Ishikawa (cell line): ENCODE results near the gene MED12L.

ENCODE experiments used
- CEBPB ChIP-seq: IDR thresholded peaks from 2 replicates; pipeline ENCODE4 v1.6.1; 2012
- CREB1 ChIP-seq: IDR thresholded peaks from 2 replicates; pipeline ENCODE4 v1.6.1; 2012; ENCODE audit warnings: low read depth
- EGR1 ChIP-seq: IDR thresholded peaks from 2 replicates; pipeline ENCODE4 v1.6.1; 2012
- EP300 ChIP-seq: IDR thresholded peaks from 2 replicates; pipeline ENCODE4 v1.6.1; 2012; ENCODE audit warnings: borderline replicate concordance
- FOXM1 ChIP-seq: IDR thresholded peaks from 2 replicates; pipeline ENCODE4 v1.6.1; 2012; ENCODE audit warnings: low read depth, borderline replicate concordance
- NFIC ChIP-seq: IDR thresholded peaks from 2 replicates; pipeline ENCODE4 v1.6.1; 2012
- RAD21 ChIP-seq: IDR thresholded peaks from 2 replicates; pipeline ENCODE4 v1.6.1; 2012; ENCODE audit warnings: low read depth
- TAF1 ChIP-seq: IDR thresholded peaks from 2 replicates; pipeline ENCODE4 v1.6.1; 2012; ENCODE audit warnings: low read depth, mild to moderate bottlenecking
- TCF12 ChIP-seq: IDR thresholded peaks from 2 replicates; pipeline ENCODE4 v1.6.1; 2012; ENCODE audit warnings: low read depth
- TEAD4 ChIP-seq: IDR thresholded peaks from 2 replicates; pipeline ENCODE4 v1.6.1; 2012
- YY1 ChIP-seq: IDR thresholded peaks from 2 replicates; pipeline ENCODE4 v1.6.1; 2012; ENCODE audit warnings: low read depth
- ZBTB7A ChIP-seq: IDR thresholded peaks from 2 replicates; pipeline ENCODE4 v1.6.1; 2012; ENCODE audit warnings: low read depth
- TF ChIP-seq, protein P1 (sequence below): IDR thresholded peaks from 2 replicates; pipeline ENCODE4 v1.6.1; 2012; ENCODE audit warnings: low read depth, mild to moderate bottlenecking
- TF ChIP-seq, protein P2 (sequence below): IDR thresholded peaks from 2 replicates; pipeline ENCODE4 v1.6.1; 2012
- TF ChIP-seq, protein P3 (sequence below): IDR thresholded peaks from 2 replicates; pipeline ENCODE4 v1.6.1; 2012

Gene MED12L

DNA sequence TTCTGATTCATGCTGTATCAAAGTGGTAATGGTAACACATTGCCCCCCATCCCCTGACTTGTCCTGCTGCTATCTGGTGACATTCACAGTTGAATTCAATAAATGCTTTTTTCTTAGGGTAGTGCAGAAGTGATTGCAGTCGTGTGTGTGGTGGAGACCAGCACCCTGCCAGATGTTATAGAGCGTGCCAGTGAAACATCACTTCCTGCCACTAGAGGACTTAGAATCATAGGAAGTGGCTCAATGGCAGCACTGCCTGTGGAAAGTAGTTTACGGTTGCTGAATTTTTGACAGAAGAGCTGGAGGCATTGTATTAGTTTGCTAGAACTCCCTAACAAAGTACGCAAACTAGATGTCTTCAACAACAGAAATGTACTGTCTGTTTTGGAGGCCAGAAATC, 336.5 kb downstream of the MED12L start:
- TF ChIP-seq, protein P1, sequence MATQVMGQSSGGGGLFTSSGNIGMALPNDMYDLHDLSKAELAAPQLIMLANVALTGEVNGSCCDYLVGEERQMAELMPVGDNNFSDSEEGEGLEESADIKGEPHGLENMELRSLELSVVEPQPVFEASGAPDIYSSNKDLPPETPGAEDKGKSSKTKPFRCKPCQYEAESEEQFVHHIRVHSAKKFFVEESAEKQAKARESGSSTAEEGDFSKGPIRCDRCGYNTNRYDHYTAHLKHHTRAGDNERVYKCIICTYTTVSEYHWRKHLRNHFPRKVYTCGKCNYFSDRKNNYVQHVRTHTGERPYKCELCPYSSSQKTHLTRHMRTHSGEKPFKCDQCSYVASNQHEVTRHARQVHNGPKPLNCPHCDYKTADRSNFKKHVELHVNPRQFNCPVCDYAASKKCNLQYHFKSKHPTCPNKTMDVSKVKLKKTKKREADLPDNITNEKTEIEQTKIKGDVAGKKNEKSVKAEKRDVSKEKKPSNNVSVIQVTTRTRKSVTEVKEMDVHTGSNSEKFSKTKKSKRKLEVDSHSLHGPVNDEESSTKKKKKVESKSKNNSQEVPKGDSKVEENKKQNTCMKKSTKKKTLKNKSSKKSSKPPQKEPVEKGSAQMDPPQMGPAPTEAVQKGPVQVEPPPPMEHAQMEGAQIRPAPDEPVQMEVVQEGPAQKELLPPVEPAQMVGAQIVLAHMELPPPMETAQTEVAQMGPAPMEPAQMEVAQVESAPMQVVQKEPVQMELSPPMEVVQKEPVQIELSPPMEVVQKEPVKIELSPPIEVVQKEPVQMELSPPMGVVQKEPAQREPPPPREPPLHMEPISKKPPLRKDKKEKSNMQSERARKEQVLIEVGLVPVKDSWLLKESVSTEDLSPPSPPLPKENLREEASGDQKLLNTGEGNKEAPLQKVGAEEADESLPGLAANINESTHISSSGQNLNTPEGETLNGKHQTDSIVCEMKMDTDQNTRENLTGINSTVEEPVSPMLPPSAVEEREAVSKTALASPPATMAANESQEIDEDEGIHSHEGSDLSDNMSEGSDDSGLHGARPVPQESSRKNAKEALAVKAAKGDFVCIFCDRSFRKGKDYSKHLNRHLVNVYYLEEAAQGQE, result no peak
- TF ChIP-seq CREB1 (no peak), EGR1 (no peak), CEBPB (no peak), RAD21 (no peak), NFIC (no peak), TAF1 (no peak), YY1 (no peak)

DNA sequence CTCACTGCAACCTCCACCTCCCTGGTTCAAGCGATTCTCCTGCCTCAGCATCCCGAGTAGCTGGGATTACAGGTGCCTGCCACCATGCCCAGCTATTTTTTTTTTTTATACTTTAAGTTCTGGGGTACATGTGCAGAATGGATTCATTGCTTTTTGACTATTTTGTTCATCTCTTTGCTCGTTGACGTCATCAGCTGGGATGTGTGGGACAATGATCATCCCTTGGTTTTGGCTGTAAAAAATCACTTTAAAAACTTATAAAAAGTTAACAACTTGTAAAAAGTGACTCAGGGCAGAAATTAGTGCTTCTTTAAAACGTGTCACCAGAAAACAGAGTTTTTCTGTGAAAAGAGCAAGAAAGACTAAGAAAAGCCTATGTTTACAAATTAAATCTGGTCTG, 337.6 kb downstream of the MED12L start:
- no peak for TF ChIP-seq CEBPB

DNA sequence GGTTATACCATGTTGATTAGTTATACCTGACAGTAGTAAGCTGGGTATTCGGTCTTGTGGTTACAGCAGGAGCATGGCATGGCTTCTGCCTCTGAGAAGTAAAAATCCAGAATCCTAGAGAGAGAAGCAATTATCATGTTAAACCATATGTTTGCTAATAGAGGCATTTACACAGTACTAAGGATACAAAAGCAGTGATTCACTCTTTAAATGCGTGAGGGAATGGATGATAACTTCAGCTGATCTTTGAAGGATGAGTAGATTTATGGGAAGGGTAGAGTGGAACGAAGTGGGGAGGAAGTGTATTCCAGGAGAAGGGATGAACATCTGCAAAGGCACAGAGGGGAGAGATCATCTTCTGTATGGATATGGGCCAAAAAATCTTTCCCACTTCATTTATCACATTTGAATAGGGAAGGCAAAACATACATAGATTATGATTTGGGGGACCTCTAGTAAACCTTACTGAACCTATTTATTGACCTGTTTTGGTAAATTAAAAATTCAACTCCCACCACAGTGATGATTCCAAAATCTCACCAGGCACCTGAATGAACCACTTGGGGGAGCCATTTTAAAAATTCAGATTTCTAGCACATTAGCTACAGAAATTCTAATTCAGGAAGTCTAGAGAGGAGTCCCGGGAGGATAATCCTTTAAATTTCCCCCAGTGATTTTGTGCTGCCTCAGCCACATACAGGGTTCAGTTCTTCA, 340.3 kb downstream of the MED12L start:
- TF ChIP-seq FOXM1 (no peak), EP300 (no peak), YY1 (no peak), EGR1 (no peak), TEAD4 (no peak)

DNA sequence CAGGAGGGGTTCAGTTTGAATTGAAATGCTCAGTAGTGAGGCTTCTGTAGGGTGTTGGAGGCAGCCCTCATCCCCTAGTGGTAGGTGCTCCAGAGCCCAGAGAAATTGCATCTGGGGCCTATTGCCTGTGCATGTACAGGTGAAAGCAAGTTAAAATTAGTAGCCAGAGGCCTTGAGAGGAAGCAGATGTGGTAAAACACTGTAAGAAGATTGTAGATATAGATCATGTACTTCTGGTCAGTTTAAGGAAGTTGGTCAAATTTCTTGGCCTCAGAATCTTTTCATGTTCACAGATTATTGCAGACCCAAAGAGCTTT, 340.8 kb downstream of the MED12L start:
- no peak for TF ChIP-seq ZBTB7A
- no peak for TF ChIP-seq EGR1
- no peak for TF ChIP-seq TCF12
- TF ChIP-seq RAD21, result no peak
- TF ChIP-seq, protein P2, sequence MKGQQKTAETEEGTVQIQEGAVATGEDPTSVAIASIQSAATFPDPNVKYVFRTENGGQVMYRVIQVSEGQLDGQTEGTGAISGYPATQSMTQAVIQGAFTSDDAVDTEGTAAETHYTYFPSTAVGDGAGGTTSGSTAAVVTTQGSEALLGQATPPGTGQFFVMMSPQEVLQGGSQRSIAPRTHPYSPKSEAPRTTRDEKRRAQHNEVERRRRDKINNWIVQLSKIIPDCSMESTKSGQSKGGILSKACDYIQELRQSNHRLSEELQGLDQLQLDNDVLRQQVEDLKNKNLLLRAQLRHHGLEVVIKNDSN, result no peak
- TF ChIP-seq FOXM1, result no peak
- TF ChIP-seq YY1, result no peak
- no peak for TF ChIP-seq TEAD4
- no peak for TF ChIP-seq TAF1
- TF ChIP-seq, protein P1, result no peak
- TF ChIP-seq, protein P3, sequence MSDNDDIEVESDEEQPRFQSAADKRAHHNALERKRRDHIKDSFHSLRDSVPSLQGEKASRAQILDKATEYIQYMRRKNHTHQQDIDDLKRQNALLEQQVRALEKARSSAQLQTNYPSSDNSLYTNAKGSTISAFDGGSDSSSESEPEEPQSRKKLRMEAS, result no peak
- no peak for TF ChIP-seq NFIC
- TF ChIP-seq CEBPB, result no peak
- TF ChIP-seq EP300, result no peak
- TF ChIP-seq CREB1, result no peak

DNA sequence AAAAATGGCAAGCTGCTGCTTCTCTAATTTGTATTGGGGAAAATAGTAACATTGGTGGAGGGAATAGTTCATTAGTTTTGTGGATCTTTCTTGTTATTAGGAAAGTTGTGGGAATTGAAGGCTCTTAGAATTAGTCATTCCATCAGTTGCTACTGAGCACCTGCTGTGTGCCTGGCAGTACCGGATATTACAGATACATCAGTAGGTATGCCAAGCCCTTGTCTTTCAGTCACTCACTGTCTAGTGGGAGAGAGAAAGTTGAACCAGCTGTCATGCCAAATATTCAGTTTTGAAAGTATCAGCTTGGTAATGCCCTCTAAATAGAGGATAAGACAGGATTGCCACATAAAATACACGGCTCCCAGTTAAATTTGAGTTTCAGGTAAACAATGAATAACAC, 342.9 kb downstream of the MED12L start:
- no peak for TF ChIP-seq YY1
- no peak for TF ChIP-seq FOXM1
- TF ChIP-seq, protein P3, result no peak
- TF ChIP-seq ZBTB7A, result no peak
- TF ChIP-seq, protein P2, result no peak
- TF ChIP-seq CREB1, result no peak

DNA sequence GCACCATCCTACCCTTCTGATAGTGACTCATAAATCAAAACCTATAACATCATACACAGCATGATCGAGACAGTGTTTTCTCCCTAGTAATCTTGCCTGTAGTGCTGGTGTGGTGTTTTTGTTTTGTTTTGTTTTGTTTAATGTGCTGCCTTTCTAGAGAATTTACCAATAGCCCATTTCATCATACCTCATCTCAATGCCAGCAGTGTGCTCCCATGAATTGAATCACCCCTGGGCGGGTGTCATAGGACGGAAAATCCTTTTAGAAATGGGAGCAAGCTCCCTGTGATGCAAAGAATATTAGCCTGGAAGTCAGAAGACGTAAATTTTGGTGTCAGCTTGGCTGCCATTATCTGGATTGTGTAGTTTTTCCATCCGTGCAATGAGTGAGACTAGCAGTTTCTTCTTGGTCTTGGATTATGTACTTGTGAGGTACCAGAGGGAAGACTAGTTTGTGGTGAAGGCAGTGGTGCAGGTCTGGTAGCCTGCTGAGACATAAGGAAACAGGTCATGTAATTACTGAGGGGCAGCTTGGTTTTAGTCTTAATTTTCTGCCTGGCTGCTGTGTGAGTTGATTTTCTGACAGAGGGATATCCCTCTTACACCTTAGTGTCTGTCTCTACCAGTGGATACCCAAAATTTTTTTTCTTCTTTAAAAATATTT, 345.5 kb downstream of the MED12L start:
- no peak for TF ChIP-seq CREB1
- TF ChIP-seq TCF12, result no peak
- no peak for TF ChIP-seq FOXM1
- no peak for TF ChIP-seq EP300
- TF ChIP-seq YY1, result no peak
- TF ChIP-seq, protein P2, result no peak
- TF ChIP-seq, protein P1, result no peak
- TF ChIP-seq TEAD4, result no peak
- no peak for TF ChIP-seq NFIC
- TF ChIP-seq, protein P3, result no peak
- TF ChIP-seq TAF1, result no peak
- TF ChIP-seq RAD21, result no peak
- no peak for TF ChIP-seq EGR1
- TF ChIP-seq ZBTB7A, result no peak
- TF ChIP-seq CEBPB, result no peak
